ENCODE results near the gene TRIM33. TPM values are rescaled to one million over a fixed set of nuclear protein-coding genes. Genes with fewer than 3 reads are reported as not detected.

The TRIM33 gene
- total and polyA plus RNA-seq, 2 of the 8 experiments (the other 6 are each of a cell fraction or from before 2014, with no cell fraction given): 17.1 to 52.3 TPM

- no peaks in the 10 kb centered on the region for H4K20me1 ChIP-seq (replicated peaks in 1 of 2; ENCODE audit: control insufficient read depth in 1 of 2, insufficient read depth in 2 of 2, low read length in 2 of 2)
- no peaks in the 10 kb centered on the region for H3K79me2 ChIP-seq (ENCODE audit: control insufficient read depth in 1 of 2, insufficient read depth in 2 of 2, low read length in 2 of 2)
- DNase-seq (ENCODE audit: low read depth in 1 of 2, low spot score in 2 of 2) (no peak), FAIRE-seq (no peak)
- CTCF ChIA-PET (ENCODE audit: partially characterized antibody): interaction anchor here (1.1 kb wide), 1 partner anchor 17 kb away, joined by 3 read pairs; no protein-coding TSS in a partner anchor
- H3K14ac ChIP-seq (ENCODE audit: insufficient read length): no peak overlapping the region
- H3K9ac ChIP-seq (replicated peaks in 1 of 4; ENCODE audit: extremely low read depth in 1 of 4, low read depth in 3 of 4, low read length in 3 of 4): no peak overlapping the region
- no peaks in the 10 kb centered on the region for H3K4me1 ChIP-seq (replicated peaks in 1 of 4; ENCODE audit: control insufficient read depth in 3 of 4, insufficient read depth in 4 of 4, low read length in 3 of 4)
- no peak overlapping the region for H2BK12ac ChIP-seq (ENCODE audit: low read depth, low read length)
- no peak overlapping the region for H4K8ac ChIP-seq (ENCODE audit: extremely low read depth, insufficient read depth, low read length)
- H3K9me3 ChIP-seq (ENCODE audit: insufficient read depth in 2 of 2, low read depth in 1 of 2, low read length in 1 of 2): no peaks in the 10 kb centered on the region
- no peak overlapping the region for H3K18ac ChIP-seq (ENCODE audit: extremely low read depth, low read length)
- H3K79me1 ChIP-seq (ENCODE audit: low read depth, low read length): no peaks in the 10 kb centered on the region
- H2BK20ac ChIP-seq (ENCODE audit: low read length): no peak overlapping the region
- no peaks in the 10 kb centered on the region for H3K36me3 ChIP-seq (ENCODE audit: control insufficient read depth in 2 of 4, insufficient read depth in 4 of 4, low read length in 3 of 4)
- H3K27ac ChIP-seq (ENCODE audit: low read depth, low read length): no peak overlapping the region
- no peak overlapping the region for H3K23ac ChIP-seq (ENCODE audit: insufficient read length)
- no peak overlapping the region for H4K5ac ChIP-seq (ENCODE audit: insufficient read length, low read depth, low read length)
- no peak overlapping the region for H2BK15ac ChIP-seq (ENCODE audit: low read length)
- no peak overlapping the region for H4K91ac ChIP-seq (replicated peaks; ENCODE audit: insufficient read length, low read length)
- no peak overlapping the region for H2BK5ac ChIP-seq (ENCODE audit: low read depth, low read length)
- H3K27me3 ChIP-seq (replicated peaks in 1 of 4; ENCODE audit: control insufficient read depth in 3 of 4, extremely low read depth in 1 of 4, insufficient read depth in 3 of 4, low read length in 3 of 4): no peaks in the 10 kb centered on the region
- no peak overlapping the region for H3K4me2 ChIP-seq (ENCODE audit: insufficient read depth in 1 of 2, low read depth in 2 of 2, low read length in 2 of 2)
- WGBS, 2 experiments (ENCODE audit: extremely low coverage in 1 of 2, insufficient coverage in 1 of 2, insufficient read length in 1 of 2, insufficient replicate concordance in 2 of 2, low coverage in 1 of 2, low lambda C conversion rate in 2 of 2, missing lambda C conversion rate in 1 of 2): 76% methylated on average over 4 of the region's 4 CpGs; no CpG with 5 or more reads in 1 of the 2 experiments
- no peak overlapping the region for H2BK120ac ChIP-seq (replicated peaks; ENCODE audit: low read depth, low read length)
- POLR2A ChIA-PET (ENCODE audit: partially characterized antibody): no interaction called here
- H3K4me3 ChIP-seq (ENCODE audit: extremely low read depth in 1 of 4, insufficient read depth in 2 of 4, low read depth in 3 of 4, low read length in 4 of 4): no peak overlapping the region
- no peaks in the 10 kb centered on the region for H3K23me2 ChIP-seq (ENCODE audit: low read depth, low read length)
- H2AK5ac ChIP-seq (ENCODE audit: low read depth, low read length): no peak overlapping the region
- no peak overlapping the region for H3K56ac ChIP-seq (replicated peaks; ENCODE audit: insufficient read length, low read depth, low read length)
- TF ChIP-seq TEAD4 (IDR thresholded peaks at IDR 0.05; ENCODE audit: low read depth, low read length) (peak; percentile 84), RAD21 (IDR thresholded peaks at IDR 0.05 in 1 of 2, conservative IDR thresholded peaks at IDR 0.05 in 1 of 2; ENCODE audit: low read depth in 2 of 2, low read length in 2 of 2) (peak in 1 of 2 experiments; percentile 21; a peak in 1 of 4 replicates), RNF2 (IDR thresholded peaks at IDR 0.05; ENCODE audit: borderline replicate concordance, low read depth, low read length, missing control alignments, poor library complexity, severe bottlenecking) (no peak), CTCF (IDR thresholded peaks at IDR 0.05; ENCODE audit: control extremely low read depth in 1 of 3, insufficient read depth in 1 of 3, low read depth in 1 of 3, low read length in 3 of 3) (0 out of 4 replicates have a peak, but pooled peaks of 1 of the 3 experiments have one; percentile 2), ATF2 (IDR thresholded peaks at IDR 0.05; ENCODE audit: low read length) (no peak), JUND (IDR thresholded peaks at IDR 0.05; ENCODE audit: low read length) (no peak), CREB1 (IDR thresholded peaks at IDR 0.05) (no peak)
- no peak overlapping the region for H2AFZ ChIP-seq (ENCODE audit: low read length)
- no peak overlapping the region for H3K4ac ChIP-seq (replicated peaks; ENCODE audit: insufficient read length, low read depth, low read length)
Observed at GRCh38 chr1:114551400-114551799, 40.4 kb upstream of the TRIM33 start.
